Left ventricle myocardium inferior (tissue), 1 donor: Measurements from ENCODE around the gene L1CAM. TPM values are rescaled to one million over a fixed set of nuclear protein-coding genes. Genes with fewer than 3 reads are reported as not detected.
A peak's percentile ranks its signal among the peaks of the same experiment; 100 is the strongest.

Experiments
- DNase-seq: peaks from one replicate; pipeline ENCODE4 v3.0.0-alpha.2; 2020
- H3K27ac ChIP-seq: fragments of 200-600 bp; replicated peaks from 2 replicates; pipeline ENCODE4 v1.8.0; 2021
- H3K27me3 ChIP-seq: fragments of 200-600 bp; 2 replicates; pipeline ENCODE4 v1.8.0; 2021; ENCODE audit warnings: low read depth
- H3K36me3 ChIP-seq: fragments of 200-600 bp; 2 replicates; pipeline ENCODE4 v1.8.0; 2021
- H3K4me1 ChIP-seq: fragments of 200-600 bp; 2 replicates; pipeline ENCODE4 v1.8.0; 2021
- H3K4me3 ChIP-seq: fragments of 200-600 bp; 2 replicates; pipeline ENCODE4 v1.8.0; 2021; ENCODE audit warnings: mild to moderate bottlenecking, moderate library complexity
- H3K9me3 ChIP-seq: fragments of 200-600 bp; replicated peaks from 2 replicates; pipeline ENCODE4 v1.8.0; 2021
- CTCF ChIP-seq: fragments of 200-600 bp; IDR thresholded peaks from 2 replicates; pipeline ENCODE4 v1.8.0; 2021; ENCODE audit warnings: antibody characterized with exemption, mild to moderate bottlenecking, borderline replicate concordance
- intact Hi-C: fragments of 100-400 bp; cut with micrococcal nuclease; formaldehyde crosslinking; loops from one replicate; pipeline ENCODE4 v1.11.0; 2022
- total RNA-seq: library from RNA; stranded (reverse); fragmentation: NEBNext Ultra II Directional; extraction: Animal tissue kit (Norgen Biotek cat#: 25700); gene quantifications from one replicate; pipeline ENCODE4 v1.2.1, GENCODE V29; 2021
- donor health status: DM: no; HTN: yes; CAD: no; lungs with severe emphysema.

L1CAM gene
- total RNA-seq, 1 donor from 2014 or later, result 4.0 TPM

GRCh38 chrX:153929576-153929975, 43.6 kb upstream of the L1CAM start:
- peak overlapping the region; percentile 85 for H3K27ac ChIP-seq
- intact Hi-C loops, result no loop called here
- H3K36me3 ChIP-seq, result peaks cover 31% of the 10 kb centered on the region
- TF ChIP-seq CTCF, result no peak
- no peak for DNase-seq
- no peaks in the 10 kb centered on the region for H3K9me3 ChIP-seq
- H3K4me1 ChIP-seq, result peaks cover 60% of the 10 kb centered on the region
- peak overlapping the region; percentile 71 for H3K4me3 ChIP-seq
- no peaks in the 10 kb centered on the region for H3K27me3 ChIP-seq

- Histone ChIP-seq H3K4me1 (peaks cover 58% of the 10 kb centered on the region), H3K4me3 (peak overlapping the region; percentile 71), H3K36me3 (peaks cover 31% of the 10 kb centered on the region), H3K27ac (peak overlapping the region; percentile 85), H3K9me3 (no peaks in the 10 kb centered on the region), H3K27me3 (no peaks in the 10 kb centered on the region)
- TF ChIP-seq CTCF, result no peak
- DNase-seq, result no peak
- intact Hi-C loops, result no loop called here
These were observed 42.9 kb upstream of the L1CAM start for GRCh38 chrX:153928846-153929245.

DNA sequence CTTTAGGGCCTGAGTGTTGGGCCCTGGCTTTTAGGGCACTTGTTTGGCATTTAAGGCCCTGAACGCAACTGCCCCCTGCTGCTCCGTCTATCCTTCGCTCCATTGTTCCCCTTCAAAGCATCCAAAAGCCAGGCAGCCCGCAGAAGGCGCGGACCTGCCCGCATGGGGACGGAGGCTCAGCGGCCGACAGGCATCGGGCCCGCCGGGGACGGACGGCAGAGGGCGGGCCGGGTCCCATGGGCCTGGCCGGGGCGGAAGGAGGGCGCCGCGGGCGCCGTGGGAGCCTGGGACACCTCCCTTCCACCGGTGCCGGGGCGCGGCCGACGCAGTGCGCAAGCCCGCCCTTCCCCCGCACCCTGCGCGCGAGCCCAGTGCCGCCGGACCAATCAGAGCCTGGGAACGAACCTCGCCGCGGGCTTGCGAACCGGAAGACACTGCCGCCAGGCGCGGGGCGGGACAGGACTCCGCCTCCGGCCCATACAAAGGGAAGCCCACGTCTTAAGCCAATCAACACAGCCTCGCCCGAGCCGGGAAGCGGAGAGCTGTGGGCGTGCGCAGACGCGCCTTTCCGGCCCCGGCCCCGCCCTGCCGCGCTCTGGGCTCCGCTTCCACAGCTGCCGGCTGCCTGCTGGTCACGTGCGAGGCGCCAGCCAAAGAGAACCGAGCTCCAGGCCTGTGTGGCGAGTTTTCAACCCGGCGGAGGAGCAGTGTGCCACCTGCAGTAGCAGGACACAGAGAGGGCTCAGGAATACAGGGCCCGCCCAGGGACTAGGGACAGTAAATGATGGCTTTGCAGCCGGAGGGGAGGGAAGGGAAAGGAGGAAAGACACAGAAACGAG, 42.2 kb upstream of the L1CAM start:
- TF ChIP-seq CTCF, result peak; percentile 17
- no peaks in the 10 kb centered on the region for H3K9me3 ChIP-seq
- peak overlapping the region; percentile 71 for H3K4me3 ChIP-seq
- no peaks in the 10 kb centered on the region for H3K27me3 ChIP-seq
- peak; percentile 94 for DNase-seq
- H3K4me1 ChIP-seq, result peaks cover 58% of the 10 kb centered on the region
- peaks cover 31% of the 10 kb centered on the region for H3K36me3 ChIP-seq
- peak overlapping the region; percentile 97 for H3K27ac ChIP-seq
- intact Hi-C loops, result no loop called here

- no peak for DNase-seq
- no peak for TF ChIP-seq CTCF
- H3K27ac ChIP-seq, result peak overlapping the region; percentile 97
- H3K9me3 ChIP-seq, result no peaks in the 10 kb centered on the region
- intact Hi-C loops, result no loop called here
- peak overlapping the region; percentile 71 for H3K4me3 ChIP-seq
- H3K4me1 ChIP-seq, result peaks cover 57% of the 10 kb centered on the region
- peaks cover 31% of the 10 kb centered on the region for H3K36me3 ChIP-seq
- no peaks in the 10 kb centered on the region for H3K27me3 ChIP-seq
These were observed 41.6 kb upstream of the L1CAM start for GRCh38 chrX:153927672-153927921.

- Histone ChIP-seq H3K4me1 (peaks cover 61% of the 10 kb centered on the region), H3K9me3 (no peaks in the 10 kb centered on the region), H3K4me3 (peak overlapping the region; percentile 71), H3K27me3 (no peaks in the 10 kb centered on the region), H3K27ac (peak overlapping the region; percentile 97), H3K36me3 (peaks cover 25% of the 10 kb centered on the region)
- intact Hi-C loops, result no loop called here
- TF ChIP-seq CTCF, result no peak
- DNase-seq, result peak; percentile 49
These were observed 41.1 kb upstream of the L1CAM start for GRCh38 chrX:153926858-153927671.
